Epithelial cell of proximal tubule (primary cell): Measurements from ENCODE around the gene CDHR5. TPM values are rescaled to one million over a fixed set of nuclear protein-coding genes. Genes with fewer than 3 reads are reported as not detected.

ENCODE experiments used
- DNase-seq: peaks from one replicate; pipeline ENCODE4 v3.0.0-alpha.2; 2011; ENCODE audit warnings: low read depth
- H3K4me3 ChIP-seq: 2 replicates; pipeline ENCODE4 v1.5.1; 2011; ENCODE audit warnings: low read depth, mild to moderate bottlenecking, low read length
- total RNA-seq: library from RNA; depleted of rRNA; stranded (reverse); fragments of >200 nt; gene quantifications from 2 replicates; pipeline ENCODE4 v1.2.3, GENCODE V29; 2015
- TF ChIP-seq, protein P1 (sequence below): conservative IDR thresholded peaks from 2 replicates; pipeline ENCODE4 v1.5.1; 2012; ENCODE audit warnings: low read depth, mild to moderate bottlenecking, low read length

The CDHR5 gene
- total RNA-seq, 1 donor from 2014 or later = not detected

- DNase-seq = no peak
- no peak overlapping the region for H3K4me3 ChIP-seq
- TF ChIP-seq, protein P1, sequence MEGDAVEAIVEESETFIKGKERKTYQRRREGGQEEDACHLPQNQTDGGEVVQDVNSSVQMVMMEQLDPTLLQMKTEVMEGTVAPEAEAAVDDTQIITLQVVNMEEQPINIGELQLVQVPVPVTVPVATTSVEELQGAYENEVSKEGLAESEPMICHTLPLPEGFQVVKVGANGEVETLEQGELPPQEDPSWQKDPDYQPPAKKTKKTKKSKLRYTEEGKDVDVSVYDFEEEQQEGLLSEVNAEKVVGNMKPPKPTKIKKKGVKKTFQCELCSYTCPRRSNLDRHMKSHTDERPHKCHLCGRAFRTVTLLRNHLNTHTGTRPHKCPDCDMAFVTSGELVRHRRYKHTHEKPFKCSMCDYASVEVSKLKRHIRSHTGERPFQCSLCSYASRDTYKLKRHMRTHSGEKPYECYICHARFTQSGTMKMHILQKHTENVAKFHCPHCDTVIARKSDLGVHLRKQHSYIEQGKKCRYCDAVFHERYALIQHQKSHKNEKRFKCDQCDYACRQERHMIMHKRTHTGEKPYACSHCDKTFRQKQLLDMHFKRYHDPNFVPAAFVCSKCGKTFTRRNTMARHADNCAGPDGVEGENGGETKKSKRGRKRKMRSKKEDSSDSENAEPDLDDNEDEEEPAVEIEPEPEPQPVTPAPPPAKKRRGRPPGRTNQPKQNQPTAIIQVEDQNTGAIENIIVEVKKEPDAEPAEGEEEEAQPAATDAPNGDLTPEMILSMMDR = no peak
These were observed 36.1 kb upstream of the CDHR5 start for GRCh38 chr11:660681-661444.

GRCh38 chr11:660281-660680 lies 35.5 kb upstream of the CDHR5 start:
- TF ChIP-seq, protein P1 = no peak
- no peak overlapping the region for H3K4me3 ChIP-seq
- no peak for DNase-seq

DNA sequence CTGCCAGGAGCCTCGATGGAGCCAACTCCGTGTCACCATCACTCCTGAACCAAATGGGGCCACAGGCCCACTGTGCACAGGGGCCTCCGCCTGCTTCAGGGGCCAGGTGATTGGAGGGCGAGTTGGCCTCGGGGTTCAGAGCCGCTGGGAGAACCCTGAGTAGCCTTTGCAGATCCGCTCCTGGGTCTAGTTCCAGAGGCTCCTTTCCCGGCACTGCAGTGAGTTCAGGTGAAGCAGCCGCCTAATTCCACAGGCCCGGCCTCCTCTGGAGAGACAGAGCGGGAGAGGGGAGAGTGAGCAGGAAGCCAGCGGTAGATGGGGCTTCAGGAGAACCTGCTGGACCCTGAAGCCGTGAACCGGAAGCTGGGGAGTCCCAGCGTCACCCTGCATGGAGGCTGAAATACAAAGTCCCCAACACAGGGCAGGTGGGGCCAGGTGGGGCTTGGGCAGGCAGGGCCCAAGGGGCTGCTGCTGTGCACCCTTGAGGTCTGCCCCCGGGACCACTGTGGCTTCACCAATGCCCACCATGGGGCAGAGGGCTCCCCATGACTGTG lies 34.9 kb upstream of the CDHR5 start:
- DNase-seq = no peak
- TF ChIP-seq, protein P1 = no peak
- no peak overlapping the region for H3K4me3 ChIP-seq

- H3K4me3 ChIP-seq = no peak overlapping the region
- DNase-seq = no peak
- TF ChIP-seq, protein P1 = no peak
These were observed 33.0 kb upstream of the CDHR5 start for GRCh38 chr11:657691-658126.

- no peak overlapping the region for H3K4me3 ChIP-seq
- TF ChIP-seq, protein P1 = no peak
- DNase-seq = no peak
These were observed 32.1 kb upstream of the CDHR5 start for GRCh38 chr11:656866-657265.

- H3K4me3 ChIP-seq = no peak overlapping the region
- no peak for DNase-seq
- TF ChIP-seq, protein P1 = no peak
These were observed 31.7 kb upstream of the CDHR5 start for GRCh38 chr11:656426-656825.
